Trophoblast cell (in vitro differentiated cells and primary cell): Measurements from ENCODE around the gene MCRIP1.
A peak's percentile ranks its signal among the peaks of the same experiment; 100 is the strongest.

Experiments
- DNase-seq, 2 donors: peaks; one replicate each; pipeline ENCODE4 v3.0.0-alpha.2; 2016
- H2AFZ ChIP-seq: 2 replicates; pipeline ENCODE4 v1.6.1; 2013; ENCODE audit warnings: low read length, moderate library complexity, mild to moderate bottlenecking; ENCODE audit not compliant: insufficient read depth, poor library complexity
- H2AK5ac ChIP-seq: 2 replicates; pipeline ENCODE4 v1.6.1; 2013; ENCODE audit warnings: mild to moderate bottlenecking, low read length
- H2BK120ac ChIP-seq: 2 replicates; pipeline ENCODE4 v1.6.1; 2013; ENCODE audit warnings: low read length, mild to moderate bottlenecking, moderate library complexity; ENCODE audit not compliant: insufficient read depth, poor library complexity
- H2BK12ac ChIP-seq: 2 replicates; pipeline ENCODE4 v1.6.1; 2013; ENCODE audit warnings: mild to moderate bottlenecking, low read length, moderate library complexity
- H2BK5ac ChIP-seq: 2 replicates; pipeline ENCODE4 v1.6.1; 2013; ENCODE audit warnings: low read length, low read depth, moderate library complexity, mild to moderate bottlenecking; ENCODE audit not compliant: poor library complexity
- H3K14ac ChIP-seq: 2 replicates; pipeline ENCODE4 v1.6.1; 2013; ENCODE audit warnings: mild to moderate bottlenecking, low read length
- H3K18ac ChIP-seq: 2 replicates; pipeline ENCODE4 v1.6.1; 2013; ENCODE audit warnings: mild to moderate bottlenecking, low read length
- H3K23ac ChIP-seq: 2 replicates; pipeline ENCODE4 v1.6.1; 2013; ENCODE audit warnings: low read length
- H3K27ac ChIP-seq: 2 replicates; pipeline ENCODE4 v1.5.1; 2013; ENCODE audit warnings: low read depth, mild to moderate bottlenecking, inconsistent platforms, low read length, moderate library complexity
- H3K27me3 ChIP-seq: 2 replicates; pipeline ENCODE4 v1.6.1; 2013; ENCODE audit warnings: inconsistent platforms, mild to moderate bottlenecking, low read length, moderate library complexity; ENCODE audit not compliant: insufficient read depth
- H3K36me3 ChIP-seq, 2 experiments: 1 replicate in 1 of 2; 2 replicates in 1 of 2; pipeline ENCODE4 v1.6.1; 2013; ENCODE audit warnings: low read length in 2 of 2, mild to moderate bottlenecking in 2 of 2, moderate library complexity in 1 of 2; ENCODE audit not compliant: insufficient read depth in 2 of 2, control insufficient read depth in 1 of 2
- H3K4ac ChIP-seq: 2 replicates; pipeline ENCODE4 v1.6.1; 2013; ENCODE audit warnings: low read depth, mild to moderate bottlenecking, low read length, moderate library complexity
- H3K4me1 ChIP-seq, 2 experiments: 1 replicate in 1 of 2; 2 replicates in 1 of 2; pipeline ENCODE4 v1.6.1; 2013; ENCODE audit warnings: low read length in 2 of 2, mild to moderate bottlenecking in 2 of 2, moderate library complexity in 1 of 2; ENCODE audit not compliant: insufficient read depth in 2 of 2, control insufficient read depth in 1 of 2
- H3K4me2 ChIP-seq: 2 replicates; pipeline ENCODE4 v1.6.1; 2013; ENCODE audit warnings: inconsistent platforms, mild to moderate bottlenecking, low read length, moderate library complexity
- H3K4me3 ChIP-seq: 2 replicates; pipeline ENCODE4 v1.5.1; 2013; ENCODE audit warnings: mild to moderate bottlenecking, low read depth, low read length, inconsistent platforms
- H3K79me1 ChIP-seq: one replicate; pipeline ENCODE4 v1.6.1; 2013; ENCODE audit warnings: low read length
- H3K79me2 ChIP-seq: 2 replicates; pipeline ENCODE4 v1.6.1; 2013; ENCODE audit warnings: low read length, mild to moderate bottlenecking; ENCODE audit not compliant: control insufficient read depth, insufficient read depth, poor library complexity
- H3K9ac ChIP-seq: 2 replicates; pipeline ENCODE4 v1.6.1; 2013; ENCODE audit warnings: mild to moderate bottlenecking, low read length
- H3K9me3 ChIP-seq: 2 replicates; pipeline ENCODE4 v1.6.1; 2013; ENCODE audit warnings: low read depth, mild to moderate bottlenecking, control low read depth, inconsistent platforms, low read length; ENCODE audit not compliant: insufficient read depth
- H4K12ac ChIP-seq: 2 replicates; pipeline ENCODE4 v1.6.1; 2013; ENCODE audit warnings: low read depth, mild to moderate bottlenecking, low read length, moderate library complexity
- H4K8ac ChIP-seq: 2 replicates; pipeline ENCODE4 v1.6.1; 2013; ENCODE audit warnings: low read depth, mild to moderate bottlenecking, low read length, moderate library complexity
- H4K91ac ChIP-seq: one replicate; pipeline ENCODE4 v1.6.1; 2013; ENCODE audit warnings: low read depth, mild to moderate bottlenecking, low read length, moderate library complexity
- WGBS: extraction: QIAGEN DNeasy Blood & Tissue Kit; methylation state at CpG from one replicate; pipeline ENCODE4 v1.1.7; 2013; ENCODE audit warnings: missing lambda C conversion rate; ENCODE audit not compliant: insufficient read length, insufficient coverage; ENCODE audit errors: extremely low coverage; 5-methylcytosine and 5-hydroxymethylcytosine counted together

Gene MCRIP1

GRCh38 chr17:81813861-81814683 is 19.0 kb downstream of the MCRIP1 start:
- Histone ChIP-seq H3K27ac (no peak overlapping the region), H2BK12ac (no peak overlapping the region), H3K79me1 (no peaks in the 10 kb centered on the region), H2AK5ac (no peak overlapping the region), H3K9me3 (peaks cover 15% of the 10 kb centered on the region), H4K91ac (no peak overlapping the region), H3K23ac (no peak overlapping the region), H2BK5ac (no peak overlapping the region), H2BK120ac (no peak overlapping the region), H3K9ac (no peak overlapping the region), H3K27me3 (no peaks in the 10 kb centered on the region), H3K14ac (no peak overlapping the region), H4K8ac (no peak overlapping the region), H3K4me2 (no peak overlapping the region), H3K79me2 (no peaks in the 10 kb centered on the region), H3K36me3 (no peaks in the 10 kb centered on the region), H3K4me3 (no peak overlapping the region), H2AFZ (no peak overlapping the region), H3K4me1 (no peaks in the 10 kb centered on the region), H4K12ac (no peak overlapping the region), H3K4ac (no peak overlapping the region), H3K18ac (no peak overlapping the region)
- peak in 1 of 2 donors; percentile 15 for DNase-seq
- WGBS = no CpG with 5 or more reads among the region's 41 CpGs

DNA sequence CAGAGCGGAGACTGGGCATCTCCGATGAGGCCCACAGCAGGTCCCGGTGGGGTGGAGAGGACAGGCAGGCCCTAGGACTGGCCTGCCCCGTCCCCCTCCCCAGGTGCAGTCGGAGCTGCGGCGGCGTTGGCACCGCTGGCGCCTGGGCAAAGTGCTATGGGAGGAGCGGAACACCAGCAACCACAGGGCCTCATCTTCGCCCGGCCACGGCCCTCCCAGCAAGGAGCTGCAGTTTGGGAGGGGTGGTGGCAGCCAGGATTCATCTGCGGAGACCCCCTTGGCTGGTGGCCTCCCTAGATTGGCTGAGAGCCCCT is 19.8 kb downstream of the MCRIP1 start:
- no peak overlapping the region for H3K18ac ChIP-seq
- no peak for DNase-seq
- no peak overlapping the region for H4K12ac ChIP-seq
- no peak overlapping the region for H2BK12ac ChIP-seq
- no peak overlapping the region for H3K9ac ChIP-seq
- WGBS = no CpG with 5 or more reads among the region's 15 CpGs
- H3K9me3 ChIP-seq = peaks cover 17% of the 10 kb centered on the region
- no peak overlapping the region for H3K4me3 ChIP-seq
- no peaks in the 10 kb centered on the region for H3K79me2 ChIP-seq
- H3K4ac ChIP-seq = no peak overlapping the region
- H3K27ac ChIP-seq = no peak overlapping the region
- H4K8ac ChIP-seq = no peak overlapping the region
- no peak overlapping the region for H2BK5ac ChIP-seq
- no peak overlapping the region for H2AFZ ChIP-seq
- no peaks in the 10 kb centered on the region for H3K27me3 ChIP-seq
- no peak overlapping the region for H3K4me2 ChIP-seq
- no peak overlapping the region for H2BK120ac ChIP-seq
- no peak overlapping the region for H3K14ac ChIP-seq
- H3K36me3 ChIP-seq = no peaks in the 10 kb centered on the region
- no peaks in the 10 kb centered on the region for H3K4me1 ChIP-seq
- no peaks in the 10 kb centered on the region for H3K79me1 ChIP-seq
- no peak overlapping the region for H2AK5ac ChIP-seq
- H4K91ac ChIP-seq = no peak overlapping the region
- H3K23ac ChIP-seq = no peak overlapping the region

DNA sequence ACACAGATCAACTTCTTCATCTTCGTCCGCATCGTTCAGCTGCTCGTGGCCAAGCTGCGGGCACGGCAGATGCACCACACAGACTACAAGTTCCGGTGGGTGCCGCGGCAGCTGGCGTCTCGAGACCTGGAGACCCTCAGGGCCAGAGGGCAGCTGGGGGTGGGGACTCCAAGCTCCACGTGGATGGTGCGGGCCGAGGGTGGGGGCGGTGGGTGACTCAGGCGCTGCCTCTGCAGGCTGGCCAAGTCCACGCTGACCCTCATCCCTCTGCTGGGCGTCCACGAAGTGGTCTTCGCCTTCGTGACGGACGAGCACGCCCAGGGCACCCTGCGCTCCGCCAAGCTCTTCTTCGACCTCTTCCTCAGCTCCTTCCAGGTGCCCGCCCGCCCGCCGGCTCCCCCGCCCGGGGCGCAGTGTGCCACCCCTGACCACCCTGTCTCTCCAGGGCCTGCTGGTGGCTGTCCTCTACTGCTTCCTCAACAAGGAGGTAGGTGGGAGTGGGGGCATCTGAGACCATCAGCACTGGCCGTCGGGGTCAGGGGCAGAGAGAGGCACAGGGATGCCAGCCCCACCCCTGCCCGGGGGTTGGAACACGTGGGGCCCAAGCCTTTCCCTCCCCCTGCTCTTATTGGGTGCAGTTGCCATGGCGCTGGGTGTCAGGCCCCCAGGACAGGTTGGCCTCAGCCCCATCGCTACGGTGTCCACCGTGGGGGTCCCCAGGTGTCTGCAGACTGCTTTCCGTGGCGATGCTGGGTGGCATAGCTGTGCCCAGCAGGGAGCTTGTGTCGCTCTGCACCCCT is 20.3 kb downstream of the MCRIP1 start:
- no peak overlapping the region for H3K4ac ChIP-seq
- H2AK5ac ChIP-seq = no peak overlapping the region
- H3K18ac ChIP-seq = no peak overlapping the region
- no peaks in the 10 kb centered on the region for H3K4me1 ChIP-seq
- no peak overlapping the region for H3K9ac ChIP-seq
- no peaks in the 10 kb centered on the region for H3K27me3 ChIP-seq
- no peak for DNase-seq
- H3K27ac ChIP-seq = no peak overlapping the region
- no peaks in the 10 kb centered on the region for H3K79me2 ChIP-seq
- H3K79me1 ChIP-seq = no peaks in the 10 kb centered on the region
- no peak overlapping the region for H2BK12ac ChIP-seq
- H3K36me3 ChIP-seq = no peaks in the 10 kb centered on the region
- H3K4me3 ChIP-seq = no peak overlapping the region
- WGBS = no CpG with 5 or more reads among the region's 45 CpGs
- no peak overlapping the region for H2BK5ac ChIP-seq
- no peak overlapping the region for H4K91ac ChIP-seq
- no peak overlapping the region for H2BK120ac ChIP-seq
- H4K8ac ChIP-seq = no peak overlapping the region
- no peak overlapping the region for H3K4me2 ChIP-seq
- H2AFZ ChIP-seq = no peak overlapping the region
- peaks cover 19% of the 10 kb centered on the region for H3K9me3 ChIP-seq
- no peak overlapping the region for H3K14ac ChIP-seq
- H3K23ac ChIP-seq = no peak overlapping the region
- H4K12ac ChIP-seq = no peak overlapping the region

GRCh38 chr17:81811705-81812570 is 21.2 kb downstream of the MCRIP1 start:
- Histone ChIP-seq H2BK120ac (no peak overlapping the region), H2AK5ac (no peak overlapping the region), H4K8ac (no peak overlapping the region), H3K4ac (no peak overlapping the region), H3K79me1 (no peaks in the 10 kb centered on the region), H3K79me2 (no peaks in the 10 kb centered on the region), H3K4me2 (no peak overlapping the region), H3K36me3 (no peaks in the 10 kb centered on the region), H3K27ac (no peak overlapping the region), H3K4me3 (no peak overlapping the region), H2AFZ (no peak overlapping the region), H3K9ac (no peak overlapping the region), H3K4me1 (no peaks in the 10 kb centered on the region), H2BK12ac (no peak overlapping the region), H3K27me3 (peaks cover 2% of the 10 kb centered on the region), H4K12ac (no peak overlapping the region), H2BK5ac (no peak overlapping the region), H3K18ac (no peak overlapping the region), H4K91ac (no peak overlapping the region), H3K23ac (no peak overlapping the region), H3K9me3 (peaks cover 19% of the 10 kb centered on the region), H3K14ac (no peak overlapping the region)
- DNase-seq = no peak
- no CpG with 5 or more reads among the region's 24 CpGs for WGBS
